Neuron (in vitro differentiated cells): ENCODE data around the gene OR56A3.

Experiments
- H2AFZ ChIP-seq: one replicate; pipeline ENCODE4 v1.6.1; 2013; ENCODE audit warnings: low read depth, mild to moderate bottlenecking, inconsistent platforms, low read length, moderate library complexity
- H3K27me3 ChIP-seq: one replicate; pipeline ENCODE4 v1.6.1; 2013; ENCODE audit warnings: low read length; ENCODE audit not compliant: insufficient read depth
- H3K36me3 ChIP-seq: one replicate; pipeline ENCODE4 v1.6.1; 2013; ENCODE audit warnings: low read length; ENCODE audit not compliant: insufficient read depth
- H3K4me1 ChIP-seq: one replicate; pipeline ENCODE4 v1.6.1; 2013; ENCODE audit warnings: low read length; ENCODE audit not compliant: insufficient read depth
- H3K4me3 ChIP-seq: 2 replicates; pipeline ENCODE4 v1.5.1; 2013; ENCODE audit warnings: mild to moderate bottlenecking, low read length, moderate library complexity
- H3K9me3 ChIP-seq: one replicate; pipeline ENCODE4 v1.6.1; 2013; ENCODE audit warnings: low read length

OR56A3 gene, protein sequence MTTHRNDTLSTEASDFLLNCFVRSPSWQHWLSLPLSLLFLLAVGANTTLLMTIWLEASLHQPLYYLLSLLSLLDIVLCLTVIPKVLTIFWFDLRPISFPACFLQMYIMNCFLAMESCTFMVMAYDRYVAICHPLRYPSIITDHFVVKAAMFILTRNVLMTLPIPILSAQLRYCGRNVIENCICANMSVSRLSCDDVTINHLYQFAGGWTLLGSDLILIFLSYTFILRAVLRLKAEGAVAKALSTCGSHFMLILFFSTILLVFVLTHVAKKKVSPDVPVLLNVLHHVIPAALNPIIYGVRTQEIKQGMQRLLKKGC

DNA sequence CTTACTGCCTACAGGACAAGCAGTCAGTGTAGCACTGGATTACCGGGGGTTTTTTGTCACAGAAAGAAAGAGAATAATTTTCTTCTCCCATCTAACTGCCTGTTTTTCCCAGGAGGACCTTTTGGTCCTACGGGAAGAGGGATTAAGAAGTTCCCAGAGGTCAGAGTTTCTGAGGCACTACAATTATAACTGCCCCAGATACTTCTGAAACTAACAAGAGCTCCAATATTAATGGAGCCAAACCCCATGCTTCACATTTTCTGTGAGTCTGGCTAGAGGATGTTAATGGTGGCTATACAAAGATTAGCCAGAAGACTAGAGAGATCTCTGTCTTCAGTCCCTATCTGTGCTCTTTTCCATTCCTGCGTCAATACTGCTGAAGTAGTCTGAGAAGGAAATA, at the start of gene OR56A3:
Gene OR56A3, plus strand, starts transcription at position 301 of the 400 bp plus-strand sequence. CDS start 5,096 bp downstream, outside the sequence.
- H3K4me3 ChIP-seq: no peak within 1 kb of the TSS
- H3K9me3 ChIP-seq: no peaks in the 10 kb centered on the region
- no peaks in the 10 kb centered on the region for H3K36me3 ChIP-seq
- no peaks in the 10 kb centered on the region for H3K27me3 ChIP-seq
- no peaks in the 10 kb centered on the region for H3K4me1 ChIP-seq
- H2AFZ ChIP-seq: no peak within 1 kb of the TSS

DNA sequence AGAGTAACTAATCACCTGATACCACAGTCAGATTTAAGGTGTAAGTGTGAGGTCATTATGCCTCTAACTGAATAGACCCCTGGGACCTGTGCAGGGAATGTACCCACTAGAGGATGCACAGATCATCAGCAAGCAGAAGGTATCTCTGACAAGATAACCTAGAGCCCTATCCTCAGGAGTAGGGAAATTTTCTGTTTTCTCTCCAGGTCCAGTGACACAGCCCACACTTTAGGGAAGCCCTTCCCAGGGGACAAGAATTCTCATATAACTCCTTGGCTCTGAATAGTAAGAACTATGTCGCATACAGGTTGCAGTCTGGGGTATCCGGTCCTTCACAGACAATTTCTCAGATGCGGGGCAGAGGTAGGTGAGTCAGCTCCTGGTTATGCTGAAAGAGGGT, 49.1 kb upstream of the OR56A3 start, which contains the start of gene OR52E5:
Gene OR52E5, plus strand, starts transcription at position 301 of the 400 bp plus-strand sequence. CDS start 7,569 bp downstream, outside the sequence.
- Histone ChIP-seq H3K36me3 (no peaks in the 10 kb centered on the region), H3K4me1 (no peaks in the 10 kb centered on the region), H3K27me3 (peaks cover 2% of the 10 kb centered on the region), H3K9me3 (no peaks in the 10 kb centered on the region), H2AFZ (no peak within 1 kb of the TSS), H3K4me3 (no peak within 1 kb of the TSS)

DNA sequence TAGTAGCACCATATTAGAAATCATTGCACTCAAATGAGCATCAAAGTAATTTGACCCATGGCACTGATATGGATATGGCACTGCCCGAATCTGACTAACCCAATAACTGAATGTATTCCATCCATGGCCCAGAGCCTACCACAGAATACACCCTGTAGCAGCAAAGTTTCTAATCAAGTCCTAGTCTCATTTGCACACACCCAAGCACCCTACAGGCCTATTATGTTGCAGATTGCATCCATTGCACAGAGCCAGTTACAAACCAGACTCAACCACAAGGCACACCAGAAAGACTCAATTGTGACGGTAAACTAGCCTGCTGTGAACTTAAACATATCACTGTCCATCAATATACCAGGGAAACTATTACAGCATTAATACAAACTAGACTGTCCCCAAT, 42.5 kb upstream of the OR56A3 start:
- H3K4me3 ChIP-seq: no peak overlapping the region
- no peak overlapping the region for H2AFZ ChIP-seq

DNA sequence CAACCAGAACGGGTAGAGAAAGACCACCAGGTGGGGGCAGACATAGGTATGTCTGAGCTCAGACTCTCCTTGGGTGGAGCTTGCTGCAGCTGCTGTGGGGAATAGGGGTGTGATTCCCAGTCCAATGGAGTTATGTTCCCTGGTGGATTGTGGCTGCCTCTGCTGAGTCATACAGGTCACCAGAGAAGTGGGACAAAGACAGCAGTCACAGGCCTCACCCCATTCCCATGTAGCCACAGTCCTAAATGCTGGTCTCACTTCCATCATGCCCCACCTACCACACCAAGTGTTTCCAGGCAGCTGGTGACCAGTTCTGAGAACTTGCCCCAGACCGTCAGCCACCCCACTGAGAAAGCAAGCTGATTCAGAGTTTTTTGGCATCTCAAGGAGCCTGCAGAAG, 31.5 kb upstream of the OR56A3 start:
- H3K36me3 ChIP-seq: no peaks in the 10 kb centered on the region
- no peaks in the 10 kb centered on the region for H3K27me3 ChIP-seq
- H3K4me1 ChIP-seq: no peaks in the 10 kb centered on the region
- no peak overlapping the region for H2AFZ ChIP-seq
- H3K4me3 ChIP-seq: no peak overlapping the region
- no peaks in the 10 kb centered on the region for H3K9me3 ChIP-seq

More for the DNA sequence above, 42.5 kb upstream of the OR56A3 start:
- no peaks in the 10 kb centered on the region for H3K9me3 ChIP-seq
- no peaks in the 10 kb centered on the region for H3K27me3 ChIP-seq
- H3K36me3 ChIP-seq: no peaks in the 10 kb centered on the region
- H3K4me1 ChIP-seq: no peaks in the 10 kb centered on the region

DNA sequence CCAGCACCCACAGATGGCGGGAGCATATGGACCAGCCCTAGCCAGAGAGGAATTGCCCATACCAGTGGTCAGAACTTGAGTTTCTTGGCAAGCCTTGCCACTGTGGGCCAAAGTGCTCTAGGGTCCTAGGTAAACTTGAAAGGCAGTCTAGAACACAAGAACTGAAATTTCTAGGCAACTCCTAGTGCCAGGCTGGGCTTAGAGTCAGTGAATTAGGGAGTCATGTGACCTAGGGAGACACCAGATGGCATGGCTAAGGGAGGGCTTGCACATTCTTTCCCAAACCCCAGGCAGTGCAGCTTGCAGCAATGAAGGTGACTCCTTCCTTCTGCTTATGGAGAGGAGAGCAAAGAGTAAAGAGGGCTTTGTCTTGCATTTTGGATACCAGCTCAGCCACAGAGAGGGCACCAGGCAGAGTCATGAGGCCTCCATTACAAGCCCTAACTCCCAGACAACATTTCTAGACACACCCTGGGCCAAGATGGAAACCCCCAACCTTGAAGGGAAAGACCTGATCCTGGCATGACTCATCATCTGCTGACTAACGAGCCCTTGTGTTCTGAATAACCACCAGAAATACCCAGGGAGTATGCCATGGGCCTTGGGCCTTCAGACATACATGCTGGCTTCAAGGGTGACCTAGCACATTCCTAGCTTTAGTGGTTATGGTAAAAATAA, 19.2 kb upstream of the OR56A3 start:
- H3K4me1 ChIP-seq: no peaks in the 10 kb centered on the region
- no peaks in the 10 kb centered on the region for H3K9me3 ChIP-seq
- H3K36me3 ChIP-seq: no peaks in the 10 kb centered on the region
- no peaks in the 10 kb centered on the region for H3K27me3 ChIP-seq
- no peak overlapping the region for H3K4me3 ChIP-seq
- no peak overlapping the region for H2AFZ ChIP-seq

DNA sequence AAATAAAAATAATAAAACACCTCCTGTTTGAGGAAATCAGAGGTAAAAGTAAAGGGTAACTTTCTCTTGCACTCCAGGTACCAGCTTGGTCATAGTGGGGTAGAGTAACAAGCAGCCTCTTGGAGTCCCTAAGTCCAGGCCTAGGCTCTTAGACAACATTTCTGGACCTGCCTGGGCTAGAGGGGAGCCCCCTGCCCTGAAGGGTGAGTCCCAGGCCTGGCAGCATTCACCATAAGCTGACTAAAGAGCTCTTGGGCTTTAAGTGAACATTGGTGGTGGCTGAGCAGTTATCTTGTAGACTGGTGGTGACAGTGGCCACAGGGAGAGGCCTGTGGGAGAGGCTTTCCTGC, 18.6 kb upstream of the OR56A3 start:
- Histone ChIP-seq H3K4me1 (no peaks in the 10 kb centered on the region), H3K4me3 (no peak overlapping the region), H3K27me3 (no peaks in the 10 kb centered on the region), H2AFZ (no peak overlapping the region), H3K9me3 (no peaks in the 10 kb centered on the region), H3K36me3 (no peaks in the 10 kb centered on the region)

DNA sequence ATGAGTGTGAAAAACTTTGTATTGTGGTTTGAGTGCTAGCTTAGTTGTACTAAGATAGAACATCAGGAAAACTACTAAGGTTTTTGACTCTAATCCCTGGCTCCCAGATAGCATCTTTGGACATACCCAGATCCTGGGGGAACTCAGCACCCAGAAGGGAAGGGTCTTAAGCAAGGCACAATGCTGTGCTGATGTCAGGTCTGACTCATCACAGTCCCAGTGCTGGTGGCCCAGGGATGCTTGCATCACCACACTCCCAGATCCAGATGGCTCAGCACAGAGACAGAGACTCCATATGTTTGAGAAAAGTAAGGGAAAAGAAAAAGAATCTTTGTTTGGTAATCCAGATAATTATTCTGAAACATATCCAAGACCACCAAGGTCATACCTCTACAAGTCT, 18.3 kb upstream of the OR56A3 start:
- Histone ChIP-seq H3K9me3 (no peaks in the 10 kb centered on the region), H3K27me3 (no peaks in the 10 kb centered on the region), H3K4me3 (no peak overlapping the region), H3K36me3 (no peaks in the 10 kb centered on the region), H3K4me1 (no peaks in the 10 kb centered on the region), H2AFZ (no peak overlapping the region)

DNA sequence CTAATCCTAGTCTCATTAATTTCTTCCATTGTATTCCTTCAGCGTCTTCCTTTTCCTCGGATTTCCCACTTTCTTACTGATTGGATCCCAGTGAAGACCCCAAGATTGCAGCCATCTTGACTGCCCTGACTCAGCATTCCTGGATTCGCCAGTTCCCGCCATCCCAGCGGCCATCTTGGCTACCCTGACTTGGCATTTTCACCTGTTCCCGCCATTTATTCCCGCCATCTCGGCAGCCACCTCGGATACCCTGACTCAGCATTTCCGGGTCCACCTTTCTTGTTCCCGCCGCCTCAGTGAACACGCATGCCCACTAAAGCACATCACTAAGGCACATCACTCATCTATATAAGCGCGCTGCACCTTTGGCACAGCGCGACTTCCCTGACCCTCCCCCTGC, 13.8 kb upstream of the OR56A3 start:
- no peaks in the 10 kb centered on the region for H3K36me3 ChIP-seq
- no peak overlapping the region for H2AFZ ChIP-seq
- no peaks in the 10 kb centered on the region for H3K4me1 ChIP-seq
- no peaks in the 10 kb centered on the region for H3K9me3 ChIP-seq
- H3K27me3 ChIP-seq: no peaks in the 10 kb centered on the region
- H3K4me3 ChIP-seq: no peak overlapping the region

DNA sequence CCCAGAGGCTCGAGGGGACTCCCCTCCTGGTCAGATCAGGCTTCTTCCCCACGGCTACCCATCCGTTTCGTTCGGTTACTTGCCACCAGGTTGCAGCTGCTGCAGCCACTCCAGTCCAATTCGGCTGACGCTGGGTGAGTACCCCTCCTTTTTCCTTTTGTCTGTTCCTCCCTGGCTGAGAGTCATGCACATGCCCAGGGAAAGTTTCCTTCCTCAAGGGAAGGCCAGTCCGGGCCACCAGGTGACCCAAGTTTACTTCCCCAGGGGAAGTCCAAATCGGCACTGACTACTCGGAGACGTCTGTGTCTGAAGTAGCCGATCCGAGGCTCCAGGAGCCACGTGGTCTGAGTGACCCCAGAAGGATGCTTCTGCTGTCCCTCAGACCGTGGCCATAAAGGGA, 13.2 kb upstream of the OR56A3 start:
- Histone ChIP-seq H2AFZ (no peak overlapping the region), H3K27me3 (no peaks in the 10 kb centered on the region), H3K4me1 (no peaks in the 10 kb centered on the region), H3K4me3 (no peak overlapping the region), H3K36me3 (no peaks in the 10 kb centered on the region), H3K9me3 (no peaks in the 10 kb centered on the region)

DNA sequence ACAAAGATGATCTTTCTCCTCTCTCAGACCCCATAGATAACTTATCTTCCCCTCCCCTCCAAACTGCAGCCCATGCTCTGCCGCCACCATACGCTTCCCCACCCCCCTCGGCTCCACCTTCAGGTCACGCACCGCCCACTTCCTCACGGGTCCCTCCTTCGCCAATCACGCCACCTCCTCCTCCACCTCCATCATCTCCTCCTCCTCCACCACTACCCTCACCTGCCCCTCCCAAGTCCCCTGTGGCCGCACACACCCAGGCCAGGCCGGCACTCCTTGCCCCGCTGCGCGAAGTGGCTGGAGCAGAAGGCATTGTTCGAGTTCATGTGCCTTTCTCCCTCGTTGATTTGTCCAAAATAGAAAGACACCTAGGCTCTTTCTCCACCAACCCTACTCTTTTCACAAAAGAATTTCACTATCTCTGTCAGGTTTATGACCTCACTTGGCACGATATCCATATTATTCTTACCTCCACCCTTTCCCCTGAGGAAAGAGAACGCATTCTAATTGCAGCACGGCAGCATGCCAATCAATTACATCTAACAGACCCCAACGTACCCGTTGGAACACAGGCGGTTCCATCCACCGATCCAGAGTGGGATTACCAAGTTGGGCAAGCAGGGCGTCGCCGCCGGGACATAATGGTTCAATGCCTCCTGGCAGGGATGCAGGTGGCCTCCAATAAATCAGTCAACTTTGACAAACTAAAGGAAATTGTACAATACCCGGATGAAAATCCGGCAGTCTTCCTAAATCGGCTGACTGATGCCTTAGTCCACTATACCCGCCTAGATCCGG, 12.3 kb upstream of the OR56A3 start:
- no peak overlapping the region for H2AFZ ChIP-seq
- no peak overlapping the region for H3K4me3 ChIP-seq
- H3K9me3 ChIP-seq: no peaks in the 10 kb centered on the region
- H3K4me1 ChIP-seq: no peaks in the 10 kb centered on the region
- no peaks in the 10 kb centered on the region for H3K27me3 ChIP-seq
- no peaks in the 10 kb centered on the region for H3K36me3 ChIP-seq

DNA sequence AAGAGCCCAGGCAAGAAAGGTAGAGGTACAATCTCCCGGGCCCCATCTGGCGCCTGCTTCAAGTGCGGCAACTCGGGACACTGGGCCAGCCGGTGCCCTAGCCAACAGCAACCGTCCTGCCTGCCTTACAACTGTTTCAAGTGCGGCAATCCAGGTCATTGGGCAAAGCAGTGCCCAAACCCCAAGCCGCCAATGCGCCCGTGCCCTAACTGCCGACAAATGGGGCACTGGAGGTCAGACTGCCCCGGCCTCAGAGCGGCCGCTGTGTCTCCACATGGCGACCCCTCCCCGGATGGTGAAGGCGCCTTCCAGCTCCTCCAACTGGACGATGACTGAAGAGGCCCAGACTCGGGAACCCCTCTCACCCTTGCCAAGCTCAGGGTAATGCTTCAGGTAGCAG, 11.4 kb upstream of the OR56A3 start:
- Histone ChIP-seq H3K36me3 (no peaks in the 10 kb centered on the region), H3K4me1 (no peaks in the 10 kb centered on the region), H3K9me3 (no peaks in the 10 kb centered on the region), H2AFZ (no peak overlapping the region), H3K4me3 (no peak overlapping the region), H3K27me3 (no peaks in the 10 kb centered on the region)

DNA sequence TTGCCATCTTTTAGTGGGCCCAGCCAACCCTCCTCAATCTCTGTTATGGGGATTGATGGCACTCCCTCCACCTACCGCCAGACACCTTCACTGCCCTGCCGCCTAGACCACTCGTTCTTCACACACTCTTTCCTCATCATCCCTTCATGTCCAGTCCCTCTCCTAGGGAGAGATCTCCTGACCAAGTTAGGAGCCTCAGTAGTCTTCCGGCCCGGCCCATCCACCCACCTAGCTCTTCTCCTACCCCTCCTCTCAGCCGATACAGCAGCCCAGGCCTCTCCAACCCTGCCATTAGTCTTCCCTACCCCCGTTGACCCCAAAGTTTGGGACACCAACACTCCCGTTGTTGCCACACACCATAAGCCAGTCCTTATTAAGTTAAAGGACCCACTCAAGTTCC, 11.0 kb upstream of the OR56A3 start:
- H3K36me3 ChIP-seq: no peaks in the 10 kb centered on the region
- H3K9me3 ChIP-seq: no peaks in the 10 kb centered on the region
- H3K4me1 ChIP-seq: no peaks in the 10 kb centered on the region
- no peak overlapping the region for H3K4me3 ChIP-seq
- H3K27me3 ChIP-seq: no peaks in the 10 kb centered on the region
- H2AFZ ChIP-seq: no peak overlapping the region

DNA sequence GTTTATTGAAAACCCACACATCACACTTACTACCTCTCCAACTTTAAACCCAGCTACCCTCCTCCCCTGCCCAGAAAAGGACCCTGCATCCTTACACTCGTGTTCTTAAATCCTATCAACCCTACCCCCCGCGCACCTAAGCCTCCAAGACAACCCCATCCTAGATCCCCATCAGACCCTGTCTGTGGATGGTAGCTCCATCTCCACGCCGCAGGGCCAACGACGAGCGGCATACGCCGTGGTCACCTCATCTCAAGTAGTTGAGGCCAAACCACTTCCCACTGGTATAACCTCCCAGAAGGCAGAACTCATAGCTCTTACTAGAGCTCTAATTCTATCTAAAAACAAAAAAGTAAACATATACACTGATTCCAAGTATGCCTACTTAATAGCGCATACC, 9.4 kb upstream of the OR56A3 start:
- Histone ChIP-seq H3K9me3 (no peaks in the 10 kb centered on the region), H3K27me3 (no peaks in the 10 kb centered on the region), H3K4me3 (no peak overlapping the region), H2AFZ (no peak overlapping the region), H3K4me1 (no peaks in the 10 kb centered on the region), H3K36me3 (no peaks in the 10 kb centered on the region)
